ENCODE results near the gene ZNF530.

Gene ZNF530

DNA sequence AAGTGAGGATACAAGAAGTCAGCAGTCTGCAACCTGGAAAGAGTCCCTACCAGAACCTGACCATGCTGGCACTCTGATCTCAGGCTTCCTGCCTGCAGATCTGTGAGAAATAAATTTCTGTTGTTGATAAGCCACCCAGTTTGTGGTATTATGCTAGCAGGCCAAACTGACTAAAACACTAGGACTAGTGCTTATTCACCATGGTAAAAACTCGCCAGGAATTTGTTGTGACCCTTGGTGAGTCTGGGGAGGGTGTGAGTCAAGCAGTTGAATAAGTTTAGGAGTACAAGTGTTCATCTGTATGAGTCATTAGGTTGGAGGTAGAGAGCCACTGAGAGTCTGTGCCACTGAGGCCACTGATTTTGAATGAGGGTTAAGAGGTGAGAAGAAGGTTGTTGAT, 12.2 kb upstream of the ZNF530 start:
- no peak for ATAC-seq
- TF ChIP-seq GLIS3 (CRISPR knock-in tag; IDR thresholded peaks at IDR 0.05), result no peak

DNA sequence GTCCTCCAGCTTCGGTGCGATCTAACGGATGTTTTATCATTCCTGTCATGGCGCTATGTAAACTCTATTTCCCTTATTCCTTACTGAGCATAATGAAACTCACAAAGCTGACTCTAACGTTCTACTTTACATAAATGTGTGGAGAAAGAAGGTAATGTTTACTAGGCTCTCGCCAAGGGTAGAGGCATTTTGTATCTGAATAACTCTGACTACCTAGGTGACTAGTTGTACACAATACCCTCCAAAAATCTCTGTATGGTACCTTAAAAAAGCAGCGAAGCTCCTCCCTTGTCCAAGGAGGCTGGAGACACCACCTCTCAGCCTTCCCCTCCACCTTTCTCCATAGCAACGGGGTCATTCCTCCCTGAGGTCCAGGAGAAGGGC, 316 bp upstream of the ZNF530 start:
- TF ChIP-seq ZNF565 (CRISPR knock-in tag; conservative IDR thresholded peaks at IDR 0.05; ENCODE audit: low read depth) (no peak), ZNF70 (CRISPR knock-in tag; IDR thresholded peaks at IDR 0.05) (no peak), ARNTL (CRISPR knock-in tag; IDR thresholded peaks at IDR 0.05; ENCODE audit: borderline replicate concordance, low read depth) (no peak), ZFP30 (CRISPR knock-in tag; IDR thresholded peaks at IDR 0.05) (no peak), SNAI2 (CRISPR knock-in tag; IDR thresholded peaks at IDR 0.05) (no peak), CSDC2 (CRISPR knock-in tag; IDR thresholded peaks at IDR 0.05) (no peak), BACH2 (CRISPR knock-in tag; IDR thresholded peaks at IDR 0.05; ENCODE audit: borderline replicate concordance) (no peak), OSR1 (CRISPR knock-in tag; IDR thresholded peaks at IDR 0.05) (no peak), CSRNP3 (CRISPR knock-in tag; IDR thresholded peaks at IDR 0.05) (no peak), ISL1 (CRISPR knock-in tag; IDR thresholded peaks at IDR 0.05) (no peak)
- ATAC-seq, result no peak

DNA sequence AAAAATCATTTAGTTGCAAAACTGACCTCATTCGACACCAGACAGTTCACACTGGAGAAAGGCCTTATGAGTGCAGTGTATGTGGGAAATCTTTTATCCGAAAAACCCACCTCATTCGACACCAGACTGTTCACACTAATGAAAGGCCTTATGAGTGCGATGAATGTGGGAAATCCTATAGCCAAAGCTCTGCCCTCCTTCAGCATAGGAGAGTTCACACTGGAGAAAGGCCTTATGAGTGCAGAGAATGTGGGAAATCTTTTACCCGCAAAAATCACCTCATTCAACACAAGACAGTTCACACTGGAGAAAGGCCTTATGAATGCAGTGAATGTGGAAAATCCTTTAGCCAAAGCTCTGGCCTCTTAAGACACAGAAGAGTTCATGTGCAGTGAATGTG, 7.2 kb downstream of the ZNF530 start:
- ATAC-seq, result no peak

GRCh38 chr19:57611113-57611512, 11.4 kb downstream of the ZNF530 start:
- no peak for TF ChIP-seq ZFP3 (CRISPR knock-in tag; IDR thresholded peaks at IDR 0.05)
- TF ChIP-seq RARB (CRISPR knock-in tag; IDR thresholded peaks at IDR 0.05), result no peak
- no peak for TF ChIP-seq ESRRG (CRISPR knock-in tag; IDR thresholded peaks at IDR 0.05)
- no peak for TF ChIP-seq ZFP30 (CRISPR knock-in tag; IDR thresholded peaks at IDR 0.05)
- TF ChIP-seq PPARA (CRISPR knock-in tag; IDR thresholded peaks at IDR 0.05; ENCODE audit: borderline replicate concordance), result no peak
- no peak for TF ChIP-seq GLIS3 (CRISPR knock-in tag; IDR thresholded peaks at IDR 0.05)
- no peak for TF ChIP-seq ZNF8 (CRISPR knock-in tag; IDR thresholded peaks at IDR 0.05)
- TF ChIP-seq, protein P1, sequence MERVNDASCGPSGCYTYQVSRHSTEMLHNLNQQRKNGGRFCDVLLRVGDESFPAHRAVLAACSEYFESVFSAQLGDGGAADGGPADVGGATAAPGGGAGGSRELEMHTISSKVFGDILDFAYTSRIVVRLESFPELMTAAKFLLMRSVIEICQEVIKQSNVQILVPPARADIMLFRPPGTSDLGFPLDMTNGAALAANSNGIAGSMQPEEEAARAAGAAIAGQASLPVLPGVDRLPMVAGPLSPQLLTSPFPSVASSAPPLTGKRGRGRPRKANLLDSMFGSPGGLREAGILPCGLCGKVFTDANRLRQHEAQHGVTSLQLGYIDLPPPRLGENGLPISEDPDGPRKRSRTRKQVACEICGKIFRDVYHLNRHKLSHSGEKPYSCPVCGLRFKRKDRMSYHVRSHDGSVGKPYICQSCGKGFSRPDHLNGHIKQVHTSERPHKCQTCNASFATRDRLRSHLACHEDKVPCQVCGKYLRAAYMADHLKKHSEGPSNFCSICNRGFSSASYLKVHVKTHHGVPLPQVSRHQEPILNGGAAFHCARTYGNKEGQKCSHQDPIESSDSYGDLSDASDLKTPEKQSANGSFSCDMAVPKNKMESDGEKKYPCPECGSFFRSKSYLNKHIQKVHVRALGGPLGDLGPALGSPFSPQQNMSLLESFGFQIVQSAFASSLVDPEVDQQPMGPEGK (CRISPR knock-in tag; IDR thresholded peaks at IDR 0.05; ENCODE audit: borderline replicate concordance), result no peak
- TF ChIP-seq, protein P2, sequence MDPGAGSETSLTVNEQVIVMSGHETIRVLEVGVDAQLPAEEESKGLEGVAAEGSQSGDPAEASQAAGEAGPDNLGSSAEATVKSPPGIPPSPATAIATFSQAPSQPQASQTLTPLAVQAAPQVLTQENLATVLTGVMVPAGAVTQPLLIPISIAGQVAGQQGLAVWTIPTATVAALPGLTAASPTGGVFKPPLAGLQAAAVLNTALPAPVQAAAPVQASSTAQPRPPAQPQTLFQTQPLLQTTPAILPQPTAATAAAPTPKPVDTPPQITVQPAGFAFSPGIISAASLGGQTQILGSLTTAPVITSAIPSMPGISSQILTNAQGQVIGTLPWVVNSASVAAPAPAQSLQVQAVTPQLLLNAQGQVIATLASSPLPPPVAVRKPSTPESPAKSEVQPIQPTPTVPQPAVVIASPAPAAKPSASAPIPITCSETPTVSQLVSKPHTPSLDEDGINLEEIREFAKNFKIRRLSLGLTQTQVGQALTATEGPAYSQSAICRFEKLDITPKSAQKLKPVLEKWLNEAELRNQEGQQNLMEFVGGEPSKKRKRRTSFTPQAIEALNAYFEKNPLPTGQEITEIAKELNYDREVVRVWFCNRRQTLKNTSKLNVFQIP (CRISPR knock-in tag; IDR thresholded peaks at IDR 0.05; ENCODE audit: borderline replicate concordance, low read depth), result no peak
- ATAC-seq, result no peak

More for the DNA sequence above, 7.2 kb downstream of the ZNF530 start:
- TF ChIP-seq PPARA (CRISPR knock-in tag; IDR thresholded peaks at IDR 0.05; ENCODE audit: borderline replicate concordance) (no peak), ARNTL (CRISPR knock-in tag; IDR thresholded peaks at IDR 0.05; ENCODE audit: borderline replicate concordance, low read depth) (no peak), ZNF565 (CRISPR knock-in tag; conservative IDR thresholded peaks at IDR 0.05; ENCODE audit: low read depth) (no peak), ZFP30 (CRISPR knock-in tag; IDR thresholded peaks at IDR 0.05) (no peak), ZNF8 (CRISPR knock-in tag; IDR thresholded peaks at IDR 0.05) (no peak), ISL1 (CRISPR knock-in tag; IDR thresholded peaks at IDR 0.05) (no peak), GLIS3 (CRISPR knock-in tag; IDR thresholded peaks at IDR 0.05) (no peak), ZC3H10 (CRISPR knock-in tag; IDR thresholded peaks at IDR 0.05) (no peak), RARB (CRISPR knock-in tag; IDR thresholded peaks at IDR 0.05) (no peak), ZNF70 (CRISPR knock-in tag; IDR thresholded peaks at IDR 0.05) (no peak), OSR1 (CRISPR knock-in tag; IDR thresholded peaks at IDR 0.05) (no peak), CSRNP3 (CRISPR knock-in tag; IDR thresholded peaks at IDR 0.05) (no peak), BACH2 (CRISPR knock-in tag; IDR thresholded peaks at IDR 0.05; ENCODE audit: borderline replicate concordance) (no peak), TCF4 (CRISPR knock-in tag; IDR thresholded peaks at IDR 0.05; ENCODE audit: borderline replicate concordance) (no peak), CSDC2 (CRISPR knock-in tag; IDR thresholded peaks at IDR 0.05) (no peak)
- TF ChIP-seq, protein P2 (CRISPR knock-in tag; IDR thresholded peaks at IDR 0.05; ENCODE audit: borderline replicate concordance, low read depth), result no peak
- TF ChIP-seq, protein P3, sequence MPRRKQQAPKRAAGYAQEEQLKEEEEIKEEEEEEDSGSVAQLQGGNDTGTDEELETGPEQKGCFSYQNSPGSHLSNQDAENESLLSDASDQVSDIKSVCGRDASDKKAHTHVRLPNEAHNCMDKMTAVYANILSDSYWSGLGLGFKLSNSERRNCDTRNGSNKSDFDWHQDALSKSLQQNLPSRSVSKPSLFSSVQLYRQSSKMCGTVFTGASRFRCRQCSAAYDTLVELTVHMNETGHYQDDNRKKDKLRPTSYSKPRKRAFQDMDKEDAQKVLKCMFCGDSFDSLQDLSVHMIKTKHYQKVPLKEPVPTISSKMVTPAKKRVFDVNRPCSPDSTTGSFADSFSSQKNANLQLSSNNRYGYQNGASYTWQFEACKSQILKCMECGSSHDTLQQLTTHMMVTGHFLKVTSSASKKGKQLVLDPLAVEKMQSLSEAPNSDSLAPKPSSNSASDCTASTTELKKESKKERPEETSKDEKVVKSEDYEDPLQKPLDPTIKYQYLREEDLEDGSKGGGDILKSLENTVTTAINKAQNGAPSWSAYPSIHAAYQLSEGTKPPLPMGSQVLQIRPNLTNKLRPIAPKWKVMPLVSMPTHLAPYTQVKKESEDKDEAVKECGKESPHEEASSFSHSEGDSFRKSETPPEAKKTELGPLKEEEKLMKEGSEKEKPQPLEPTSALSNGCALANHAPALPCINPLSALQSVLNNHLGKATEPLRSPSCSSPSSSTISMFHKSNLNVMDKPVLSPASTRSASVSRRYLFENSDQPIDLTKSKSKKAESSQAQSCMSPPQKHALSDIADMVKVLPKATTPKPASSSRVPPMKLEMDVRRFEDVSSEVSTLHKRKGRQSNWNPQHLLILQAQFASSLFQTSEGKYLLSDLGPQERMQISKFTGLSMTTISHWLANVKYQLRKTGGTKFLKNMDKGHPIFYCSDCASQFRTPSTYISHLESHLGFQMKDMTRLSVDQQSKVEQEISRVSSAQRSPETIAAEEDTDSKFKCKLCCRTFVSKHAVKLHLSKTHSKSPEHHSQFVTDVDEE (CRISPR knock-in tag; IDR thresholded peaks at IDR 0.05), result no peak
